Skeletal muscle tissue (tissue), 4 donors: ENCODE results near the gene LHPP. TPM values are rescaled to one million over a fixed set of nuclear protein-coding genes. Genes with fewer than 3 reads are reported as not detected.

Experiments used
- H3K27ac ChIP-seq: one replicate; pipeline ENCODE4 v1.7.0; 2013; ENCODE audit warnings: mild to moderate bottlenecking, low read depth, low read length, inconsistent platforms
- H3K27me3 ChIP-seq, 3 donors: one replicate each; pipeline ENCODE4 v1.7.0; 2013; ENCODE audit warnings: low read length in 3 of 3; ENCODE audit not compliant: control insufficient read depth in 3 of 3, insufficient read depth in 3 of 3
- H3K36me3 ChIP-seq, 3 donors: one replicate each; pipeline ENCODE4 v1.7.0; 2013; ENCODE audit warnings: low read length in 3 of 3; ENCODE audit not compliant: control insufficient read depth in 3 of 3, insufficient read depth in 3 of 3
- H3K4me1 ChIP-seq, 3 donors: one replicate each; pipeline ENCODE4 v1.7.0; 2013; ENCODE audit warnings: low read length in 3 of 3, mild to moderate bottlenecking in 3 of 3; ENCODE audit not compliant: control insufficient read depth in 3 of 3, insufficient read depth in 3 of 3
- H3K4me3 ChIP-seq, 3 donors: one replicate each; pipeline ENCODE4 v1.7.0; 2013; ENCODE audit warnings: low read length in 3 of 3
- H3K9ac ChIP-seq, 3 donors: one replicate each; pipeline ENCODE4 v1.7.0; 2013; ENCODE audit warnings: low read length in 3 of 3, mild to moderate bottlenecking in 3 of 3, moderate library complexity in 2 of 3, low read depth in 1 of 3
- H3K9me3 ChIP-seq, 3 donors: one replicate each; pipeline ENCODE4 v1.7.0; 2013; ENCODE audit warnings: low read length in 3 of 3; ENCODE audit not compliant: control insufficient read depth in 3 of 3
- total RNA-seq: library from RNA; depleted of rRNA; stranded (reverse); fragments of >200 nt; gene quantifications from one replicate; pipeline ENCODE4 v1.2.3, GENCODE V29; 2014
- donor health status: Osteomylitis.

LHPP gene
- total RNA-seq, 1 donor from 2014 or later: 4.2 TPM

DNA sequence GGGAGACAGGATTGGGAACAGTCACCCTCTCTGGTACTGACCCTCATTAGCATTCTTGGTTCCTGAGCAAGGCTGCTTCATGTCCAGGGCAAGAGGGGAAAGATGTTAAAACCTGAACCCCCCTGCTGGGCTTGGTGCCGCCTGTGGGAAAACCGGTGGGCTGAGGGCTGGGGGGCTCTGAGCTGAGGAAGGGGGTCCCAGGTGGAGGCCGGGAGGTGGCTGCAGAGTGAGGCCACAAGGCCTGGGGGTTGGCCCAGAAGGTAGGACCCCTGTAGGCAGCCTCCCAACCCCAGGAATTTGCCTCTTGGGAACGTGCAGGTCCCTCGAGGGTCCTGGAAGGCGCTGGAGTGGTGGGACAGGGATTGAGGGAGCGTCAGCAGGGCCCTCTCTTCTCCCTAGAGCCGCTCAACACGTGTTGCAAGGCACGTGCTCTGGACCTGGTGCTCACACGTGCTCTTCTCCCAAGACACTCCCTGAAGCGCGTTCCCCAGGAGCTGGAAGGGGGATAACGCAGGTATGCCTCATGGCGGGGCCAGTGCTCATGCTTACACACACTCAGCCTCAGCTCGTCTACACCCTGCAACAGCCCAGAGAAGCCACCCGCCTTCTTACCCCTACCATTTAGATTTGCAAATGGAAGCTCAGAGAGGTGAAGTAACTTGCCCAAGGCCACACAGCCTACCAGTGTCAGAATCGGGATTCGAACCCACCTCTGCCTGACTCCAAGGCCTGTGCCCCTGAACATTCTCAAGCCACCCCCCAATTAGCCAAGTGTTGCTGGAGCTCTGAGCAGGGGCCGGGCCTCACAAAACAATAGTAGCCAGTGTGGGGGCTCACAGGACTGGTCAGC, 64.4 kb downstream of the LHPP start:
- Histone ChIP-seq H3K9me3 (no peaks in the 10 kb centered on the region), H3K27me3 (no peaks in the 10 kb centered on the region), H3K9ac (peak overlapping the region in 1 of 3 donors; percentile 57), H3K36me3 (no peaks in the 10 kb centered on the region), H3K27ac (peak overlapping the region; percentile 65), H3K4me1 (peaks cover 20 to 55% (median 44%) of the 10 kb centered on the region in 3 donors), H3K4me3 (no peak overlapping the region)

GRCh38 chr10:124526621-124527267, 65.1 kb downstream of the LHPP start:
- Histone ChIP-seq H3K4me3 (no peak overlapping the region), H3K27ac (no peak overlapping the region), H3K36me3 (no peaks in the 10 kb centered on the region), H3K4me1 (peaks cover 14 to 48% (median 36%) of the 10 kb centered on the region in 3 donors), H3K9me3 (no peaks in the 10 kb centered on the region), H3K9ac (no peak overlapping the region), H3K27me3 (no peaks in the 10 kb centered on the region)

- no peak overlapping the region for H3K27ac ChIP-seq
- H3K36me3 ChIP-seq: no peaks in the 10 kb centered on the region
- no peaks in the 10 kb centered on the region for H3K9me3 ChIP-seq
- no peak overlapping the region for H3K4me3 ChIP-seq
- H3K9ac ChIP-seq: no peak overlapping the region
- H3K4me1 ChIP-seq: peaks cover 10 to 36% (median 26%) of the 10 kb centered on the region in 3 donors
- H3K27me3 ChIP-seq: no peaks in the 10 kb centered on the region
Observed at GRCh38 chr10:124527874-124528395, 66.3 kb downstream of the LHPP start.

DNA sequence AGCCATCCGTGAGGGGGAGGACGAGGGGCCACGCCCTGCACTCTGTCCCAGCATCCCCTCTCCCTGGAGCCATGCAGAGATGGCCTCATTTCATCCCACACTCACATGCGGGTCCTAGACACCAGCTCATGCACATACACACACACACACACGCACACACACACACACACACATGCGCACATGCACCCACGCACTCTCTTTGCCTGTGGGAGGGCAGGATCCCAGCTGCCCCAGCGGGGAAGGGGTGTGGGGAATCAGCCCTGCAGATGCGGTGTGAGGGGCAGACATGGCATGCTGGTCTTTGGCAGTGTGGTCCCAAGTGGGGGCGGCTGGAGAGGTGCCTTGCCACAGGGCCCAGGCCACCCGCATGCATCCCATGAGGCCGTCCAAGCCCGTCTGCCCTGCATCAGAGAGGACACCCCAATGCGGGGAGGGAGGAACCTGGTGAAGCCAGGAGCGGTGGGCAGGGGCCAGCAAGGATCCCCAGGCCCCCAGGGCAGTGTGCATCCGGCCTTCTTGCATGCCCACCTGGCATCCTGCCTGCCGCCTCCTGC, 68.1 kb downstream of the LHPP start:
- Histone ChIP-seq H3K36me3 (no peaks in the 10 kb centered on the region), H3K9me3 (no peaks in the 10 kb centered on the region), H3K9ac (peak overlapping the region in 1 of 3 donors; percentile 66), H3K27me3 (no peaks in the 10 kb centered on the region), H3K4me3 (no peak overlapping the region), H3K4me1 (peaks cover 7 to 26% (median 20%) of the 10 kb centered on the region in 3 donors), H3K27ac (no peak overlapping the region)

DNA sequence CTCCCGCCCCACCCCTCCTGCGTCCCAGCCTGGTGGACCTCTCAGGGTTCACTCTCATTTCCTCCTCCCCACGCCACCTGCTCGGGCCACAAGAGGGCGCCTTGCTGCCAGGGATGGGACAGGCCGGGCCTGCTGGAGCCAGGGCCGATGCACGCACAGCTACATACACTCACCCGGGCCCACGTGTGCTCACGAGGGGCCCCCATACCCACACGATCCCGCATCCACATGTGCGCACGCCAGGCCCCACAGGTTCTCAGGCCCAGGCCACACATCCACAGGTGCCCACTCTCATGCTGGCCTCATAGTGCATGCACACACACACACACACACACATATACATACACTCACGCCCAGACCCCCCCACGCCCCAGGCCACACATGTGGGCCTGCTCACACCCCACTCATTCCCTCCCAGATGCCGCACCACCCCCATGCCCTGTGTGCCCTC, 68.6 kb downstream of the LHPP start:
- Histone ChIP-seq H3K9ac (peak overlapping the region in 1 of 3 donors; percentile 66), H3K9me3 (no peaks in the 10 kb centered on the region), H3K27ac (no peak overlapping the region), H3K27me3 (no peaks in the 10 kb centered on the region), H3K4me1 (peaks cover 4 to 21% (median 16%) of the 10 kb centered on the region in 3 donors), H3K36me3 (no peaks in the 10 kb centered on the region), H3K4me3 (no peak overlapping the region)

DNA sequence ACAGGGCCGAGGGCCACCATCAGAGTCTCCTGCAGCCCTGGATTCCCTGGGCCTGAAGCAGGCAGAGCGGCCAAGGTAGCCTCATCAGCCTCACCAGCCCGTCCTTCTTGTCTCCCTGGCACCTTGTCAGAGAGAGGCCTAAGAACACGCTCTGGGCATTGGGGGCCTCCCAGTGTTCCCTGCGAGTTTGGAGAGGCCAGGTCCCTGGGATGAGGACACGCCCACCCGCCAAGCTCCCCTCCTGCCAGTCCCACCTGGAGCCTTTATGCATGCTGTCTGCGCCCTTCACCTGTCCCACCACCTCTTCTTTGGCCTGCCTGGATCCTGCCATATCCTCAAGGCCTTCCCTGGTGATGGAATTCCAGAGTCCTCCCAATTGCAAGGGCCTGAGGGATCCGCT, 69.2 kb downstream of the LHPP start:
- peaks cover 0 to 18% (median 12%) of the 10 kb centered on the region in 3 donors for H3K4me1 ChIP-seq
- peak overlapping the region in 1 of 3 donors; percentile 66 for H3K9ac ChIP-seq

GRCh38 chr10:124532106-124532641, 70.6 kb downstream of the LHPP start:
- Histone ChIP-seq H3K27me3 (no peaks in the 10 kb centered on the region), H3K9ac (no peak overlapping the region)

More for the DNA sequence above, 69.2 kb downstream of the LHPP start:
- H3K27ac ChIP-seq: no peak overlapping the region
- H3K27me3 ChIP-seq: no peaks in the 10 kb centered on the region
- H3K4me3 ChIP-seq: no peak overlapping the region
- H3K9me3 ChIP-seq: no peaks in the 10 kb centered on the region
- H3K36me3 ChIP-seq: no peaks in the 10 kb centered on the region

DNA sequence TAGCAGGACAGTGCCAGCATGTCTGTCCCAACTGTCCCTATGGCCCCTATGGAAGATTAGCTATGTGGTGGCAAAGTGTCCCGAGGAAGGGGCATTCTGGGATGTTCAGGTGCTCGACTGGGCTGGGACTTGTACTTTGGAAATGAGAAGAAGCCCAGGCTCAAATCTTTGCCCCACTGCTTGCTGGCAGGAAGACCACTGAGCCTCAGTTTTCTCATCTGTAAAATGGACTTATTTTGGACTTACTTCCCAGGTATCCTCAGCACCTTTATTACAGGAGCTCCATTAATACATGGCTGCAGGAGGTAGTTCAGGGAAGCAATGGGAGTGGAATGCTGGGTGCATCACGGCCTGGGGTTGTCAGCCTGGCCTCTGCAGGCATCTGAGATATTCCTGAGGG, 71.2 kb downstream of the LHPP start:
- H3K9ac ChIP-seq: no peak overlapping the region
- H3K4me3 ChIP-seq: no peak overlapping the region
- no peak overlapping the region for H3K27ac ChIP-seq
- no peaks in the 10 kb centered on the region for H3K27me3 ChIP-seq
- H3K9me3 ChIP-seq: no peaks in the 10 kb centered on the region
- H3K4me1 ChIP-seq: peaks cover 0 to 18% (median 12%) of the 10 kb centered on the region in 3 donors
- H3K36me3 ChIP-seq: no peaks in the 10 kb centered on the region

More at GRCh38 chr10:124532106-124532641, 70.6 kb downstream of the LHPP start:
- H3K27ac ChIP-seq: no peak overlapping the region
- H3K36me3 ChIP-seq: no peaks in the 10 kb centered on the region
- no peaks in the 10 kb centered on the region for H3K9me3 ChIP-seq
- no peak overlapping the region for H3K4me3 ChIP-seq
- H3K4me1 ChIP-seq: peaks cover 0 to 18% (median 12%) of the 10 kb centered on the region in 3 donors

- Histone ChIP-seq H3K4me1 (peaks cover 0 to 18% (median 13%) of the 10 kb centered on the region in 3 donors), H3K4me3 (no peak overlapping the region), H3K36me3 (no peaks in the 10 kb centered on the region)
Observed at GRCh38 chr10:124533266-124533665, 71.6 kb downstream of the LHPP start.

More at GRCh38 chr10:124533266-124533665, 71.6 kb downstream of the LHPP start:
- no peaks in the 10 kb centered on the region for H3K9me3 ChIP-seq
- H3K9ac ChIP-seq: no peak overlapping the region
- H3K27ac ChIP-seq: no peak overlapping the region
- H3K27me3 ChIP-seq: no peaks in the 10 kb centered on the region
